Measurements from ENCODE around the gene AKR1C4.
"Not testable (repeated sequence)": the region's sequence is repeated elsewhere in the genome, so short reads cannot be mapped to it uniquely, and the experiment has no call there.

Gene AKR1C4

GRCh38 chr10:5216801-5217200 is 20.2 kb downstream of the AKR1C4 start:
- no peaks in the 10 kb centered on the region for H3K4me1 ChIP-seq (ENCODE audit: insufficient read depth, low read length)
- H2AFZ ChIP-seq (ENCODE audit: low read depth, low read length) = no peak overlapping the region
- no peak overlapping the region for H3K4me3 ChIP-seq (ENCODE audit: low read length)
- H3K9me3 ChIP-seq (ENCODE audit: low read length) = no peaks in the 10 kb centered on the region
- H3K36me3 ChIP-seq (ENCODE audit: insufficient read depth, low read length) = no peaks in the 10 kb centered on the region
- no peaks in the 10 kb centered on the region for H3K27me3 ChIP-seq (ENCODE audit: insufficient read depth, low read length)

GRCh38 chr10:5219262-5219661 is 22.6 kb downstream of the AKR1C4 start:
- Histone ChIP-seq H3K4me1 (ENCODE audit: insufficient read depth, low read length) (no peaks in the 10 kb centered on the region), H3K9me3 (ENCODE audit: low read length) (no peaks in the 10 kb centered on the region), H3K4me3 (ENCODE audit: low read length) (no peak overlapping the region), H2AFZ (ENCODE audit: low read depth, low read length) (no peak overlapping the region), H3K36me3 (ENCODE audit: insufficient read depth, low read length) (no peaks in the 10 kb centered on the region), H3K27me3 (ENCODE audit: insufficient read depth, low read length) (no peaks in the 10 kb centered on the region)

- not testable (repeated sequence) for H3K9me3 ChIP-seq (ENCODE audit: low read length); H3K27me3 ChIP-seq (ENCODE audit: insufficient read depth, low read length); H3K36me3 ChIP-seq (ENCODE audit: insufficient read depth, low read length); H2AFZ ChIP-seq (ENCODE audit: low read depth, low read length); H3K4me1 ChIP-seq (ENCODE audit: insufficient read depth, low read length); H3K4me3 ChIP-seq (ENCODE audit: low read length)
Measured at GRCh38 chr10:5222942-5223341, 26.3 kb downstream of the AKR1C4 start.

GRCh38 chr10:5229019-5229418 is 32.4 kb downstream of the AKR1C4 start:
- Histone ChIP-seq H3K4me1 (ENCODE audit: insufficient read depth, low read length) (no peaks in the 10 kb centered on the region), H3K27me3 (ENCODE audit: insufficient read depth, low read length) (no peaks in the 10 kb centered on the region), H3K4me3 (ENCODE audit: low read length) (no peak overlapping the region)

GRCh38 chr10:5233324-5233723 is 36.7 kb downstream of the AKR1C4 start:
- Histone ChIP-seq H3K36me3 (ENCODE audit: insufficient read depth, low read length) (no peaks in the 10 kb centered on the region), H3K9me3 (ENCODE audit: low read length) (no peaks in the 10 kb centered on the region), H3K27me3 (ENCODE audit: insufficient read depth, low read length) (no peaks in the 10 kb centered on the region), H3K4me1 (ENCODE audit: insufficient read depth, low read length) (no peaks in the 10 kb centered on the region), H2AFZ (ENCODE audit: low read depth, low read length) (no peak overlapping the region), H3K4me3 (ENCODE audit: low read length) (no peak overlapping the region)

More at GRCh38 chr10:5229019-5229418, 32.4 kb downstream of the AKR1C4 start:
- H2AFZ ChIP-seq (ENCODE audit: low read depth, low read length) = no peak overlapping the region
- H3K36me3 ChIP-seq (ENCODE audit: insufficient read depth, low read length) = no peaks in the 10 kb centered on the region
- no peaks in the 10 kb centered on the region for H3K9me3 ChIP-seq (ENCODE audit: low read length)

- Histone ChIP-seq H3K4me1 (ENCODE audit: insufficient read depth, low read length) (no peaks in the 10 kb centered on the region), H3K27me3 (ENCODE audit: insufficient read depth, low read length) (no peaks in the 10 kb centered on the region), H3K4me3 (ENCODE audit: low read length) (no peak overlapping the region), H3K36me3 (ENCODE audit: insufficient read depth, low read length) (no peaks in the 10 kb centered on the region), H2AFZ (ENCODE audit: low read depth, low read length) (no peak overlapping the region), H3K9me3 (ENCODE audit: low read length) (no peaks in the 10 kb centered on the region)
Measured at GRCh38 chr10:5234106-5234860, 37.6 kb downstream of the AKR1C4 start.

GRCh38 chr10:5237541-5237940 is 40.9 kb downstream of the AKR1C4 start:
- not testable (repeated sequence) for H3K4me3 ChIP-seq (ENCODE audit: low read length); H2AFZ ChIP-seq (ENCODE audit: low read depth, low read length); H3K4me1 ChIP-seq (ENCODE audit: insufficient read depth, low read length); H3K27me3 ChIP-seq (ENCODE audit: insufficient read depth, low read length); H3K9me3 ChIP-seq (ENCODE audit: low read length); H3K36me3 ChIP-seq (ENCODE audit: insufficient read depth, low read length)

- no peaks in the 10 kb centered on the region for H3K36me3 ChIP-seq (ENCODE audit: insufficient read depth, low read length)
- no peaks in the 10 kb centered on the region for H3K9me3 ChIP-seq (ENCODE audit: low read length)
- no peaks in the 10 kb centered on the region for H3K4me1 ChIP-seq (ENCODE audit: insufficient read depth, low read length)
- H3K4me3 ChIP-seq (ENCODE audit: low read length) = no peak overlapping the region
- H2AFZ ChIP-seq (ENCODE audit: low read depth, low read length) = no peak overlapping the region
- H3K27me3 ChIP-seq (ENCODE audit: insufficient read depth, low read length) = no peaks in the 10 kb centered on the region
Measured at GRCh38 chr10:5242585-5242984, 45.9 kb downstream of the AKR1C4 start.

- no peaks in the 10 kb centered on the region for H3K36me3 ChIP-seq (ENCODE audit: insufficient read depth, low read length)
- no peak overlapping the region for H2AFZ ChIP-seq (ENCODE audit: low read depth, low read length)
- H3K4me1 ChIP-seq (ENCODE audit: insufficient read depth, low read length) = no peaks in the 10 kb centered on the region
- no peak overlapping the region for H3K4me3 ChIP-seq (ENCODE audit: low read length)
- H3K9me3 ChIP-seq (ENCODE audit: low read length) = no peaks in the 10 kb centered on the region
- no peaks in the 10 kb centered on the region for H3K27me3 ChIP-seq (ENCODE audit: insufficient read depth, low read length)
Measured at GRCh38 chr10:5243521-5243987, 46.9 kb downstream of the AKR1C4 start.

GRCh38 chr10:5252177-5253037 is 55.8 kb downstream of the AKR1C4 start:
- no peaks in the 10 kb centered on the region for H3K4me1 ChIP-seq (ENCODE audit: insufficient read depth, low read length)
- no peaks in the 10 kb centered on the region for H3K27me3 ChIP-seq (ENCODE audit: insufficient read depth, low read length)
- no peaks in the 10 kb centered on the region for H3K9me3 ChIP-seq (ENCODE audit: low read length)
- H2AFZ ChIP-seq (ENCODE audit: low read depth, low read length) = no peak overlapping the region
- H3K36me3 ChIP-seq (ENCODE audit: insufficient read depth, low read length) = no peaks in the 10 kb centered on the region
- no peak overlapping the region for H3K4me3 ChIP-seq (ENCODE audit: low read length)

- no peaks in the 10 kb centered on the region for H3K27me3 ChIP-seq (ENCODE audit: insufficient read depth, low read length)
- no peak overlapping the region for H2AFZ ChIP-seq (ENCODE audit: low read depth, low read length)
- H3K36me3 ChIP-seq (ENCODE audit: insufficient read depth, low read length) = no peaks in the 10 kb centered on the region
- no peaks in the 10 kb centered on the region for H3K4me1 ChIP-seq (ENCODE audit: insufficient read depth, low read length)
- no peaks in the 10 kb centered on the region for H3K9me3 ChIP-seq (ENCODE audit: low read length)
- no peak overlapping the region for H3K4me3 ChIP-seq (ENCODE audit: low read length)
Measured at GRCh38 chr10:5254488-5254887, 57.9 kb downstream of the AKR1C4 start.

GRCh38 chr10:5257768-5258167 is 61.1 kb downstream of the AKR1C4 start:
- H2AFZ ChIP-seq (ENCODE audit: low read depth, low read length); H3K9me3 ChIP-seq (ENCODE audit: low read length); H3K4me1 ChIP-seq (ENCODE audit: insufficient read depth, low read length); H3K27me3 ChIP-seq (ENCODE audit: insufficient read depth, low read length); H3K36me3 ChIP-seq (ENCODE audit: insufficient read depth, low read length); H3K4me3 ChIP-seq (ENCODE audit: low read length): not testable (repeated sequence)

GRCh38 chr10:5259132-5259951 is 62.7 kb downstream of the AKR1C4 start:
- H3K4me1 ChIP-seq (ENCODE audit: insufficient read depth, low read length) = no peaks in the 10 kb centered on the region
- no peak overlapping the region for H3K4me3 ChIP-seq (ENCODE audit: low read length)
- H3K9me3 ChIP-seq (ENCODE audit: low read length) = no peaks in the 10 kb centered on the region
- no peaks in the 10 kb centered on the region for H3K36me3 ChIP-seq (ENCODE audit: insufficient read depth, low read length)
- H3K27me3 ChIP-seq (ENCODE audit: insufficient read depth, low read length) = no peaks in the 10 kb centered on the region
- H2AFZ ChIP-seq (ENCODE audit: low read depth, low read length) = no peak overlapping the region
